MCF 10A (cell line): ENCODE measurements around the gene FAM184B. TPM values are rescaled to one million over a fixed set of nuclear protein-coding genes. Genes with fewer than 3 reads are reported as not detected.

ENCODE experiments used
- BruUV-seq: library from RNA; stranded (reverse); fragments of 400-500 nt; replicated peaks from 2 replicates; lab custom pipeline; 2021; lab: Mats Ljungman, UMichigan
- CTCF ChIA-PET: fragments of 300-600 bp; sonication (Branson Sonifier 250); formaldehyde crosslinking; extraction: SDS; loops from one replicate; lab custom pipeline; 2021; ENCODE audit warnings: antibody characterized with exemption, inconsistent platforms; lab: Yijun Ruan, JAX
- POLR2A ChIA-PET: fragments of 300-600, 350-650 bp; sonication (Branson Sonifier 250); formaldehyde crosslinking; extraction: SDS; loops from one replicate; lab custom pipeline; 2020; ENCODE audit warnings: antibody characterized with exemption, inconsistent platforms; lab: Yijun Ruan, JAX
- DNase-seq: peaks from one replicate; pipeline ENCODE4 v3.0.0-alpha.2; 2018; ENCODE audit not compliant: unreplicated experiment
- H3K27ac Mint-ChIP-seq: one replicate; pipeline ENCODE4 v1.8.0; 2022; ENCODE audit warnings: mild to moderate bottlenecking, low read depth, mixed read lengths; ENCODE audit not compliant: unreplicated experiment
- H3K27me3 Mint-ChIP-seq: one replicate; pipeline ENCODE4 v1.8.0; 2022; ENCODE audit warnings: mixed read lengths; ENCODE audit not compliant: insufficient read depth, unreplicated experiment
- H3K36me3 Mint-ChIP-seq: one replicate; pipeline ENCODE4 v1.8.0; 2022; ENCODE audit warnings: mild to moderate bottlenecking, moderate library complexity, mixed read lengths; ENCODE audit not compliant: insufficient read depth, unreplicated experiment
- H3K4me1 Mint-ChIP-seq: one replicate; pipeline ENCODE4 v1.8.0; 2022; ENCODE audit warnings: mixed read lengths; ENCODE audit not compliant: insufficient read depth, unreplicated experiment
- H3K4me3 Mint-ChIP-seq: one replicate; pipeline ENCODE4 v1.8.0; 2022; ENCODE audit warnings: mild to moderate bottlenecking, moderate library complexity, mixed read lengths; ENCODE audit not compliant: unreplicated experiment
- H3K9me3 Mint-ChIP-seq: one replicate; pipeline ENCODE4 v1.8.0; 2022; ENCODE audit warnings: mixed read lengths; ENCODE audit not compliant: unreplicated experiment
- intact Hi-C: fragments of 100-400 bp; cut with micrococcal nuclease; formaldehyde crosslinking; loops from 2 replicates; pipeline ENCODE4 v1.14.1; 2022
- total RNA-seq: library from RNA; stranded (reverse); gene quantifications from 2 replicates; pipeline ENCODE4 v1.2.3, GENCODE V29; 2022
- TF ChIP-seq, protein P1 (sequence below): fragments of 200-600 bp; IDR thresholded peaks from one replicate; pipeline ENCODE4 v1.8.0; 2022; ENCODE audit warnings: antibody characterized with exemption, mild to moderate bottlenecking; ENCODE audit not compliant: unreplicated experiment

Gene FAM184B
- total RNA-seq, 1 experiment from 2014 or later: not detected

DNA sequence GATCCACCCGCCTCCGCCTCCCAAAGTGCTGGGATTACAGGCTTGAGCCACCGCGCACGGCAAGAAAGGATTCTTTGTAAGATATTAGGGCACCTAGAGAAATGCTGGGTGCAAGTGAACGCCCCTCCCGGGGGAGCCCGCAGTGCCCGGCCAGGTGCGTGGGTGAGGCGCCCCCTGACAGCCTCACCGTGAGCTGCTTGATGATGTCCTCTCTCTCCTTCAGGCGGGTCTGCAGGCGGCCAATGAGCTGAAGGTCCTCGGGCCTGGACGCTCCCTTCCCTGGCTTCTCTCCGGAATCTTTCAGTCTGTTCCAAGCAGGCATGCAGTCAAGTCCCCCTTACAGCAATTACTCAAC lies 145.1 kb downstream of the FAM184B start:
- peaks cover 72% of the 10 kb centered on the region for H3K36me3 Mint-ChIP-seq
- TF ChIP-seq, protein P1, sequence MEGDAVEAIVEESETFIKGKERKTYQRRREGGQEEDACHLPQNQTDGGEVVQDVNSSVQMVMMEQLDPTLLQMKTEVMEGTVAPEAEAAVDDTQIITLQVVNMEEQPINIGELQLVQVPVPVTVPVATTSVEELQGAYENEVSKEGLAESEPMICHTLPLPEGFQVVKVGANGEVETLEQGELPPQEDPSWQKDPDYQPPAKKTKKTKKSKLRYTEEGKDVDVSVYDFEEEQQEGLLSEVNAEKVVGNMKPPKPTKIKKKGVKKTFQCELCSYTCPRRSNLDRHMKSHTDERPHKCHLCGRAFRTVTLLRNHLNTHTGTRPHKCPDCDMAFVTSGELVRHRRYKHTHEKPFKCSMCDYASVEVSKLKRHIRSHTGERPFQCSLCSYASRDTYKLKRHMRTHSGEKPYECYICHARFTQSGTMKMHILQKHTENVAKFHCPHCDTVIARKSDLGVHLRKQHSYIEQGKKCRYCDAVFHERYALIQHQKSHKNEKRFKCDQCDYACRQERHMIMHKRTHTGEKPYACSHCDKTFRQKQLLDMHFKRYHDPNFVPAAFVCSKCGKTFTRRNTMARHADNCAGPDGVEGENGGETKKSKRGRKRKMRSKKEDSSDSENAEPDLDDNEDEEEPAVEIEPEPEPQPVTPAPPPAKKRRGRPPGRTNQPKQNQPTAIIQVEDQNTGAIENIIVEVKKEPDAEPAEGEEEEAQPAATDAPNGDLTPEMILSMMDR: no peak
- no peaks in the 10 kb centered on the region for H3K27me3 Mint-ChIP-seq
- DNase-seq: no peak
- no peaks in the 10 kb centered on the region for H3K4me1 Mint-ChIP-seq
- no peak overlapping the region for H3K4me3 Mint-ChIP-seq
- intact Hi-C loops: loop anchor here (5.0 kb wide), 2 partner anchors 171 to 956 kb away; no protein-coding TSS in a partner anchor
- CTCF ChIA-PET: interaction anchor here (0.6 to 2.8 kb wide), 29 partner anchors 8 to 1367 kb away, joined by 3 to 24 read pairs (median 4); no protein-coding TSS in a partner anchor
- POLR2A ChIA-PET: interaction anchor here (0.6 to 1.8 kb wide), 3 partner anchors 21 to 66 kb away, joined by 4 to 5 read pairs (median 5); partner anchors contain the start of gene MED28
- no peak overlapping the region for H3K27ac Mint-ChIP-seq
- BruUV-seq: no TSS peak
- no peaks in the 10 kb centered on the region for H3K9me3 Mint-ChIP-seq

DNA sequence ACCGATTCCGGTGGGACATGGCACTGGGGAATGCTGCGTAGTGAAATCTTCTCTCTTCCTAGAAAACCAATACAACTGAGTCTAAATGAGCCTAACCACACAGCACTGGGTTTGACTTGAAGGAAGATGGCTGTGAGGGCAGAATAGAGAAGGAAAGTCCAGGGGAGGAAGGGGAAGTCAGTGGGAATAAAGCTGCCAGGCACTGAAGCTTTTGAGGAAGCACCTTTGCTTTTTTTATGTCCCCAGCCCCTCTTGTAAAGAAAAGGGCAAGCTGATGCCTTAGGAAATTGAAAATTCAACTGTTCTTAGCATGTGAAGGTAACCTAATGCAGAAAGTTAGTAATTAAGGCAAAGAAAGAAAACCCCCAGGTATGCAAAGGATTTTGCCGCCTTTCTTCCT lies 146.4 kb downstream of the FAM184B start:
- no peak for DNase-seq
- H3K27me3 Mint-ChIP-seq: no peaks in the 10 kb centered on the region
- H3K27ac Mint-ChIP-seq: no peak overlapping the region
- intact Hi-C loops: loop anchor here (5.0 kb wide), 2 partner anchors 172 to 957 kb away; no protein-coding TSS in a partner anchor
- ChIA-PET CTCF (interaction anchor here (0.5 to 2.8 kb wide), 4 partner anchors 18 to 124 kb away, joined by 3 to 24 read pairs (median 6); no protein-coding TSS in a partner anchor), POLR2A (interaction anchor here (1.1 to 1.8 kb wide), 2 partner anchors 13 to 21 kb away, joined by 3 to 5 read pairs; partner anchors contain the start of gene MED28)
- H3K4me3 Mint-ChIP-seq: no peak overlapping the region
- TF ChIP-seq, protein P1: no peak
- H3K36me3 Mint-ChIP-seq: peaks cover 84% of the 10 kb centered on the region
- no peaks in the 10 kb centered on the region for H3K4me1 Mint-ChIP-seq
- BruUV-seq: no TSS peak
- H3K9me3 Mint-ChIP-seq: no peaks in the 10 kb centered on the region

DNA sequence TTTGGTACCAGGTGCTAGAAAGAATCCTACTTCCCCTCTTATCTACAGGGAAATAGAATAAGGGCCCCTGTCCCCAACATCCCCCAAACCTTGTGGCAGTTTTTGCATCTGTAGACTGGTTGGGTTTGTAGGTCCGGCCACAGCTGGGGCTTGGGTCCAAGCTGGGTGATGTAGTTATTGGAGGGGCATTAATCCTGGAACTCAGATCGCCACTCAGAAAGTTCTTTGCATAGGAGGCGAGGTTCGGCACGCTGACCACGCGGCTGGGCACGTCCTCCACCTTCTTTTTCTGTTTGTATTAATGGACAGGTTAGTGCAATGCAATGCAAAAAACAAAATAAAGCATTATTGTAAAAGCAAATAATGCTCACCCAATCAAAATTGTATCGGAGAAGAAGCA lies 147.8 kb downstream of the FAM184B start:
- no peaks in the 10 kb centered on the region for H3K4me1 Mint-ChIP-seq
- POLR2A ChIA-PET: no interaction called here
- TF ChIP-seq, protein P1: no peak

DNA sequence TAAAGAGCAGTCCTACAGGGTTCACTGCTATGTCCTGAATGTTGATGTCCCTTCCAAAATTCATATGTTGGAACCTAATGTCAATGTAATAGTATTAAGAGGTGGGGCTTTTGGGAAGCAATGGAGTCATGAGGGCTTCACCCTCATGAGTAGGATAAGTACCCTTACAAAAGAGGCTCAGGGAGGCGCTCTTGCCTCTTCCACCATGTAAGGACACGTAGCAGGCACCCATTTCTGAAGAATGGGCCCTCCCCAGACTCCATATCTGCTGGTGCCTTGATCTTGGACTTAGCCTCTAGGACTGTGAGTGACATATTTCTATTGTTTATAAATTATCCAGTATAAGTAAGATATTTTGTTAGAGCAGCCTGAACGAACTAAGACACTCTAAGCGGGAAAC lies 151.2 kb downstream of the FAM184B start:
- no peaks in the 10 kb centered on the region for H3K4me1 Mint-ChIP-seq
- H3K9me3 Mint-ChIP-seq: no peaks in the 10 kb centered on the region
- no peaks in the 10 kb centered on the region for H3K27me3 Mint-ChIP-seq
- CTCF ChIA-PET: interaction anchor here (0.7 kb wide), 1 partner anchor 32 kb away, joined by 3 read pairs; no protein-coding TSS in a partner anchor
- no peak overlapping the region for H3K27ac Mint-ChIP-seq
- intact Hi-C loops: no loop called here
- DNase-seq: no peak
- H3K4me3 Mint-ChIP-seq: no peak overlapping the region
- TF ChIP-seq, protein P1: no peak
- no TSS peak for BruUV-seq
- POLR2A ChIA-PET: no interaction called here
- H3K36me3 Mint-ChIP-seq: peaks cover 99% of the 10 kb centered on the region

More for the DNA sequence above, 147.8 kb downstream of the FAM184B start:
- Mint-ChIP-seq H3K9me3 (no peaks in the 10 kb centered on the region), H3K36me3 (peaks cover 94% of the 10 kb centered on the region), H3K27me3 (no peaks in the 10 kb centered on the region), H3K27ac (no peak overlapping the region), H3K4me3 (no peak overlapping the region)
- CTCF ChIA-PET: no interaction called here
- intact Hi-C loops: no loop called here
- DNase-seq: no peak
- no TSS peak for BruUV-seq
